ENCODE data around the gene ZNF175.

Gene ZNF175

GRCh38 chr19:51546107-51546649 is 24.9 kb upstream of the ZNF175 start:
- Histone ChIP-seq H3K27ac (no peak overlapping the region), H3K4me3 (no peak overlapping the region)
- DNase-seq (ENCODE audit: low spot score) = no peak
- TF ChIP-seq, protein P1, sequence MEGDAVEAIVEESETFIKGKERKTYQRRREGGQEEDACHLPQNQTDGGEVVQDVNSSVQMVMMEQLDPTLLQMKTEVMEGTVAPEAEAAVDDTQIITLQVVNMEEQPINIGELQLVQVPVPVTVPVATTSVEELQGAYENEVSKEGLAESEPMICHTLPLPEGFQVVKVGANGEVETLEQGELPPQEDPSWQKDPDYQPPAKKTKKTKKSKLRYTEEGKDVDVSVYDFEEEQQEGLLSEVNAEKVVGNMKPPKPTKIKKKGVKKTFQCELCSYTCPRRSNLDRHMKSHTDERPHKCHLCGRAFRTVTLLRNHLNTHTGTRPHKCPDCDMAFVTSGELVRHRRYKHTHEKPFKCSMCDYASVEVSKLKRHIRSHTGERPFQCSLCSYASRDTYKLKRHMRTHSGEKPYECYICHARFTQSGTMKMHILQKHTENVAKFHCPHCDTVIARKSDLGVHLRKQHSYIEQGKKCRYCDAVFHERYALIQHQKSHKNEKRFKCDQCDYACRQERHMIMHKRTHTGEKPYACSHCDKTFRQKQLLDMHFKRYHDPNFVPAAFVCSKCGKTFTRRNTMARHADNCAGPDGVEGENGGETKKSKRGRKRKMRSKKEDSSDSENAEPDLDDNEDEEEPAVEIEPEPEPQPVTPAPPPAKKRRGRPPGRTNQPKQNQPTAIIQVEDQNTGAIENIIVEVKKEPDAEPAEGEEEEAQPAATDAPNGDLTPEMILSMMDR (IDR thresholded peaks at IDR 0.05) = no peak

- DNase-seq (ENCODE audit: low spot score) = no peak
- H3K4me3 ChIP-seq = no peak overlapping the region
- no peak overlapping the region for H3K27ac ChIP-seq
- TF ChIP-seq, protein P1 (IDR thresholded peaks at IDR 0.05) = no peak
These were observed 24.3 kb upstream of the ZNF175 start for GRCh38 chr19:51546650-51547396.

- Histone ChIP-seq H3K4me3 (no peak overlapping the region), H3K27ac (no peak overlapping the region)
- DNase-seq (ENCODE audit: low spot score) = no peak
- TF ChIP-seq, protein P1 (IDR thresholded peaks at IDR 0.05) = no peak
These were observed 23.5 kb upstream of the ZNF175 start for GRCh38 chr19:51547397-51548212.

- Histone ChIP-seq H3K27ac (no peak overlapping the region), H3K4me3 (no peak overlapping the region)
- TF ChIP-seq, protein P1 (IDR thresholded peaks at IDR 0.05) = no peak
- no peak for DNase-seq (ENCODE audit: low spot score)
These were observed 22.9 kb upstream of the ZNF175 start for GRCh38 chr19:51548213-51548651.

DNA sequence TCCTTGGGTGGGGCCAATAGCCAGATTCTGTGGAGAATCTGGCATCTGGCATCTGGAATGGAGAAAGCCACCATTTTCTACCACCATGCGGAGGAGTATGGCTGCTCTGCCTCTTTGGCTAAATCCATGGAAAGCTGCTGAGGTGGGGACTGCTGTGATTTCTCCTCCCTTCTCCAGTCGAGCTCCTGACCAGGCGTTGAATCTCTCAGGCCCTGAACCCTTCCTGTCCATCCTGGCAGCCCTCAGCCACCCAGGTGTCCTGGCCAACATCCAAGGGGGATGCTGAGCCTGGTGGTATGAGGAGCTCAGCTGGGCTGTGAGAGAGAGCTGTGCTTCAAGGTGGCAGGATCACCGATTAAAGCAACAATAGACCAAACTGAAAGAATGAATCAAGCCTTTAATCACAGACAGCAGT is 22.2 kb upstream of the ZNF175 start:
- Histone ChIP-seq H3K4me3 (no peak overlapping the region), H3K27ac (no peak overlapping the region)
- TF ChIP-seq, protein P1 (IDR thresholded peaks at IDR 0.05) = no peak
- DNase-seq (ENCODE audit: low spot score) = no peak

- H3K4me3 ChIP-seq = no peak overlapping the region
- DNase-seq (ENCODE audit: low spot score) = no peak
- no peak overlapping the region for H3K27ac ChIP-seq
These were observed 21.4 kb upstream of the ZNF175 start for GRCh38 chr19:51549533-51550324.

More at GRCh38 chr19:51549533-51550324, 21.4 kb upstream of the ZNF175 start:
- TF ChIP-seq, protein P1 (IDR thresholded peaks at IDR 0.05) = no peak

All from coronary artery (tissue), 2 donors.